ENCODE measurements around the gene GAB2.

GAB2 gene

GRCh38 chr11:78340530-78340929, 77.1 kb downstream of the GAB2 start:
- no peak for DNase-seq

- no peak for DNase-seq
These were observed 77.7 kb downstream of the GAB2 start for GRCh38 chr11:78339945-78340344.

- no peak for DNase-seq
These were observed 78.1 kb downstream of the GAB2 start for GRCh38 chr11:78339483-78339882.

DNA sequence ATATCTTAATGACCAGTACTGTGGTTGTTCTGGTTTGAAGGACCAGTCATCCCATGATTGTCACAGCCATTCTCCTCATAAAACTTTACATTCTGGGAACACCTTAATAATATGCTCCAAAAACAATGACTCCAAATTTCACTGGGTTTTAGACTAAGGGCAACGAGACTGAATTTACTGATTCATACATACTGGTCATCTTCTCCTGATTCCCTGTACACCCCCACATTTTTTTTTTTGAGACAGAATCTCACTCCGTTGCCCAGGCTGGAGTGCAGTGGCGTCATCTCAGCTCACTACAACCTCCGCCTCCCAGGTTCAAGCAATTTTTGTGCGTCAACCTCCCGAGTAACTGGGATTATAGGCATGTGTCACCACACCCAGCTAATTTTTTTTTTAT, 78.9 kb downstream of the GAB2 start:
- DNase-seq: no peak

GRCh38 chr11:78338138-78338537, 79.5 kb downstream of the GAB2 start:
- no peak for DNase-seq

DNA sequence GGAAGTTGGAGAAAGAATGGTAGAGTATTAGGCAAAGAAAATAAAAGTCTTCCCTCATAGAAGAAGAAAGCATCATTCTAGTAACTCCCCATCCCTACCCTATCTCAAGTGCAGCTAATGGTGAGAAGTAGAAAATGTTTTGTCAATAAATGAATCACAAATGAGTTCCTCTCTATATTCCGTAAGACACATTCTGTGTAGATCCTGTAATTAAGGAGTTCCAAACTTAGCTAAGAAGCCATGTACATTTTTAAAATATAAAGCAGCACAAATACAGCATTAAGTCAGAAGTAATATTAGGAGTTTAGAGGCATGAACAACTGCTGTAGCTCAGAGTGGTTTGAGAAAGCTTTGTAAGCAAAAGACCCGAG, 80.1 kb downstream of the GAB2 start:
- no peak for DNase-seq

- DNase-seq: no peak
These were observed 80.6 kb downstream of the GAB2 start for GRCh38 chr11:78336877-78337553.

- no peak for DNase-seq
These were observed 83.5 kb downstream of the GAB2 start for GRCh38 chr11:78334109-78334508.

DNA sequence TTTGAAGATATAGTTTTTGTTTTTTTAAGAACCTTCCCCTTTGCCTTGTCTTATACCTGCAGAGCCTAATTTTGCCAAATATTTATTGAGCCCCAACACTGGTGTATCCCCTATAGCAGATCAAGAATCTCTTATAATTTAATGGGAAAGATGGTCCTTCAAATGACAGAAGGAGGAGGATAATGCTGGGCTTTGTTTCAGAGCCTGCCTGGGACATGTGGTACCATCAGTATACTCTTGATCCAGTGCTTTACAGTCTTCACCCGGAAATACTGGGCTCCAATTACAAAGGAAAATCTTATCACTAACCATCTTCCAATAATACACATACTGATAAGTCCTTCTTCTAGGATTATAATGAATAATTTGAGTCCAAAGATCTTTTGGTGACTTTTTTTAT, 84.7 kb downstream of the GAB2 start:
- no peak for DNase-seq

- DNase-seq: no peak
These were observed 85.3 kb downstream of the GAB2 start for GRCh38 chr11:78332174-78332866.

DNA sequence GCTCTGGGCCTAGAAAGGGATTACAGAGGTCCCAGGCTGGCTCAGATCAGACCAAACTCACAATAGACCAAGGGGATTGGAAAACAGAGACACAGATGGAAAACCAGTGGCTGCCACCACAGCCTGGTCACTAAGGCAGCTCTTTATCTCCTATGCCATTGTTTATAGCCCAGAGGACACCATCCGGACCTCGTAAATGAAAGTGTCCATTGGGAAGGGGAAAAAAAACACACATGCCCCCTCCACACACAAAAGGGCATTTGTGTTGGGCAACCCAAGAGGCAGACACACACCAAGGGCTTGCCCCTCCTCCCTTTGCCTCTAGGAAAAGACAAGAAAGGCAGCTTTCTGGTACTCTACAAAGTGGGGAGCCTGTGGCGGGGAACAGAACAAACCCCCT, 85.9 kb downstream of the GAB2 start:
- DNase-seq: no peak

- no peak for DNase-seq
These were observed 87.3 kb downstream of the GAB2 start for GRCh38 chr11:78330361-78330760.

- no peak for DNase-seq
These were observed 89.7 kb downstream of the GAB2 start for GRCh38 chr11:78327945-78328344.

DNA sequence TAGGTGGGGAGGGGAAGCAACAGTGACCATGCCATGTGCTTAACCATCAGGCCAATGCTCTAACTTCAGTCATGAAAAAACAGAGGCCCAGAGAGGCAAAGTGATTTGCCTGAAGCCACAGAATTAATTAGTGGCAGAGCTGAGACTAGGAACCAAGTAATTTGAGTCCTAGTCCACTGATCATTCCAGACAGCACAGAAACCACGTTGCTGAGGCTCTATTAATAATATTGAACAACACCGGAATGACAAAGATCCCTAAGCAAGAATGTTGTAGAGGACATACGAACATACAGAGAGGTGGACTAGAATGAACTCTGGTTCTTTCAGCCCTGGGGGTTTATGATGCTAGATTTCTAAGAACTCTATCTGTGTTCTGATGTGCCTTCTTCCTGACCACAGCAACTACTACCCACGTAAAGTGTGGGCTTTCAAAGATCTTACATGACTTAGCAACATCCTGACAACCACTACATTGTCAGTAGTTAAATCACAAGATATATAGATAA, 92.3 kb downstream of the GAB2 start:
- peak in 3 of 6 experiments; percentile 17 to 52 (median 42) for DNase-seq

GRCh38 chr11:78323363-78323762, 94.3 kb downstream of the GAB2 start:
- DNase-seq: no peak

GRCh38 chr11:78319453-78319955, 98.1 kb downstream of the GAB2 start:
- no peak for DNase-seq

GRCh38 chr11:78318321-78319114, 99.1 kb downstream of the GAB2 start:
- DNase-seq: no peak

DNA sequence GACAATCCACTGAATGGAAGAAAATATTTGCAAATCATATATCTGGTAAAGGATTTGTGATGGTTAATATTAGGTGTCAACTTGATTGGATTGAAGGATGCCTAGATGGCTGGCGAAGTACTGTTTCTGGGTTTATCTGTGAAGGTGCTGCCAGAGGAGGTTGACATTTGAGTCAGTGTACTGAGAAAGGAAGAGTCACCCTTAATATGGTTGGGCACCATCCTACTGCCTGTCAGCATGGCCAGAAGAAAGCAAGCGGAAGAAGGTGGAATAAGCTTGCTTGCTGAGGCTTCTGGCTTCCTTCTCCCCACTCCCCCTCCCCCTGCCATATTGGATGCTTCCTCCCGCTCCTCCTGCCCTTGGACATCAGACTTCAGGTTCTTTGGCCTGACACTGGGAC, 101.9 kb downstream of the GAB2 start:
- DNase-seq: no peak

- DNase-seq: no peak
These were observed 102.9 kb downstream of the GAB2 start for GRCh38 chr11:78314762-78315161.

- no peak for DNase-seq
These were observed 103.7 kb downstream of the GAB2 start for GRCh38 chr11:78313898-78314297.

- no peak for DNase-seq
These were observed 104.3 kb downstream of the GAB2 start for GRCh38 chr11:78313181-78313795.

DNA sequence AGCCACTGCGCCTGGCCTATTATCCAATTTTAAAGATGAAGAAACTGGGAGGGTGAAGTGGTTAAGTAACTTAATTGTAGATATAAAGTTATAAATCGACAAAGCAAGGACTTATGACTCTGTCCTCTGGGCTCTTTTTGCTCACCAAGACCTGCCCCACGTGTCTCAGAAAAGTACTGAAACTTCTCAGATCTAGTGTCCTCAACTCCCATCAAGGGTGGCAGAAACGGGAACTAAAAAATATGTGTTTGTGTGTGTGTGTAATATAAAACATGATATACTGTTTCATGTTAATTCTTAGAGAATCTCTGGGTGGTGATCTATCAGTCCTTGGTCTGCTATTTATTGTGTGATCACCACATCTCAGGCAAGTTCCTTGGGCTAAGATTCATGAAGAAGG, 104.9 kb downstream of the GAB2 start:
- no peak for DNase-seq

GRCh38 chr11:78311702-78312371, 105.8 kb downstream of the GAB2 start:
- DNase-seq: no peak
